ENCODE measurements around the gene MPG.

GRCh38 chr16:83781-84615 lies 6.0 kb downstream of the MPG start:
- no peak for TF ChIP-seq GATA1 (IDR thresholded peaks at IDR 0.05; ENCODE audit: low read depth, low read length)
- TF ChIP-seq POLR2A (IDR thresholded peaks at IDR 0.05; ENCODE audit: low read length), result peak; percentile 6

All from erythroblast (primary cell).